GM18498 (cell line): ENCODE results near the gene TDRD7.

Experiments
- ATAC-seq: cut with Tn5 transposase; IDR thresholded peaks from one replicate; pipeline ENCODE4 v1.9.1; 2021; ENCODE audit warnings: mild to moderate bottlenecking, moderate library complexity; ENCODE audit not compliant: unreplicated experiment

TDRD7 gene

GRCh38 chr9:97521576-97522333 lies 109.9 kb downstream of the TDRD7 start:
- no peak for ATAC-seq

GRCh38 chr9:97524424-97524823 lies 112.5 kb downstream of the TDRD7 start:
- no peak for ATAC-seq

- no peak for ATAC-seq
Observed at GRCh38 chr9:97525451-97525850, 113.6 kb downstream of the TDRD7 start.

GRCh38 chr9:97526895-97527575 lies 115.1 kb downstream of the TDRD7 start:
- ATAC-seq, result no peak

- no peak for ATAC-seq
Observed at GRCh38 chr9:97527626-97528528, 116.0 kb downstream of the TDRD7 start.

GRCh38 chr9:97528529-97529230 lies 116.8 kb downstream of the TDRD7 start:
- no peak for ATAC-seq

GRCh38 chr9:97529363-97530076 lies 117.6 kb downstream of the TDRD7 start:
- ATAC-seq, result peak; percentile 77

- no peak for ATAC-seq
Observed at GRCh38 chr9:97531888-97532376, 120.0 kb downstream of the TDRD7 start.

- ATAC-seq, result no peak
Observed at GRCh38 chr9:97534185-97534584, 122.3 kb downstream of the TDRD7 start.

GRCh38 chr9:97534961-97535594 lies 123.2 kb downstream of the TDRD7 start:
- ATAC-seq, result no peak

- no peak for ATAC-seq
Observed at GRCh38 chr9:97535771-97536170, 123.9 kb downstream of the TDRD7 start.

- ATAC-seq, result no peak
Observed at GRCh38 chr9:97536480-97536879, 124.6 kb downstream of the TDRD7 start.

- ATAC-seq, result no peak
Observed at GRCh38 chr9:97543561-97543960, 131.7 kb downstream of the TDRD7 start.

GRCh38 chr9:97545486-97545885 lies 133.6 kb downstream of the TDRD7 start:
- no peak for ATAC-seq
